ENCODE measurements around the gene SYCN. TPM values are rescaled to one million over a fixed set of nuclear protein-coding genes. Genes with fewer than 3 reads are reported as not detected.

The SYCN gene
- total RNA-seq, 6 experiments from 2014 or later, result not detected

GRCh38 chr19:39173502-39173991 lies 30.5 kb downstream of the SYCN start:
- peaks cover 0 to 19% (median 4%) of the 10 kb centered on the region in 4 donors for H3K36me3 ChIP-seq
- TF ChIP-seq POLR2A (IDR thresholded peaks at IDR 0.05), result no peak
- TF ChIP-seq, protein P1, sequence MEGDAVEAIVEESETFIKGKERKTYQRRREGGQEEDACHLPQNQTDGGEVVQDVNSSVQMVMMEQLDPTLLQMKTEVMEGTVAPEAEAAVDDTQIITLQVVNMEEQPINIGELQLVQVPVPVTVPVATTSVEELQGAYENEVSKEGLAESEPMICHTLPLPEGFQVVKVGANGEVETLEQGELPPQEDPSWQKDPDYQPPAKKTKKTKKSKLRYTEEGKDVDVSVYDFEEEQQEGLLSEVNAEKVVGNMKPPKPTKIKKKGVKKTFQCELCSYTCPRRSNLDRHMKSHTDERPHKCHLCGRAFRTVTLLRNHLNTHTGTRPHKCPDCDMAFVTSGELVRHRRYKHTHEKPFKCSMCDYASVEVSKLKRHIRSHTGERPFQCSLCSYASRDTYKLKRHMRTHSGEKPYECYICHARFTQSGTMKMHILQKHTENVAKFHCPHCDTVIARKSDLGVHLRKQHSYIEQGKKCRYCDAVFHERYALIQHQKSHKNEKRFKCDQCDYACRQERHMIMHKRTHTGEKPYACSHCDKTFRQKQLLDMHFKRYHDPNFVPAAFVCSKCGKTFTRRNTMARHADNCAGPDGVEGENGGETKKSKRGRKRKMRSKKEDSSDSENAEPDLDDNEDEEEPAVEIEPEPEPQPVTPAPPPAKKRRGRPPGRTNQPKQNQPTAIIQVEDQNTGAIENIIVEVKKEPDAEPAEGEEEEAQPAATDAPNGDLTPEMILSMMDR (IDR thresholded peaks at IDR 0.05), result no peak
- H3K9me3 ChIP-seq, result no peaks in the 10 kb centered on the region
- no peaks in the 10 kb centered on the region for H3K4me1 ChIP-seq
- intact Hi-C loops (cut with DNase I), result no loop called here
- H3K27ac ChIP-seq, result no peak overlapping the region
- DNase-seq, result no peak
- H3K27me3 ChIP-seq, result no peaks in the 10 kb centered on the region
- H3K4me3 ChIP-seq, result no peak overlapping the region
- WGBS (ENCODE audit: insufficient coverage, low coverage, low lambda C conversion rate, missing lambda C conversion rate), result 100% methylated on average over 5 of the region's 25 CpGs
- no peak for ATAC-seq

- WGBS (ENCODE audit: insufficient coverage, low coverage, low lambda C conversion rate, missing lambda C conversion rate), result 92% methylated on average over 11 of the region's 45 CpGs
- ATAC-seq (no peak), DNase-seq (no peak)
Observed at GRCh38 chr19:39172700-39173501, 31.2 kb downstream of the SYCN start.

GRCh38 chr19:39171479-39172465 lies 32.3 kb downstream of the SYCN start:
- H3K27ac ChIP-seq, result no peak overlapping the region
- no peak overlapping the region for H3K4me3 ChIP-seq
- no peaks in the 10 kb centered on the region for H3K27me3 ChIP-seq
- no peak for DNase-seq
- intact Hi-C loops (cut with DNase I), result no loop called here
- TF ChIP-seq, protein P1 (IDR thresholded peaks at IDR 0.05), result no peak
- no peak for TF ChIP-seq POLR2A (IDR thresholded peaks at IDR 0.05)
- peaks cover 0 to 3% (median 0%) of the 10 kb centered on the region in 4 donors for H3K4me1 ChIP-seq
- ATAC-seq, result no peak
- no peaks in the 10 kb centered on the region for H3K9me3 ChIP-seq
- 59% methylated on average over 3 of the region's 27 CpGs for WGBS (ENCODE audit: insufficient coverage, low coverage, low lambda C conversion rate, missing lambda C conversion rate)
- peaks cover 0 to 8% (median 0%) of the 10 kb centered on the region in 4 donors for H3K36me3 ChIP-seq

More at GRCh38 chr19:39172700-39173501, 31.2 kb downstream of the SYCN start:
- TF ChIP-seq POLR2A (IDR thresholded peaks at IDR 0.05), result no peak
- TF ChIP-seq, protein P1 (IDR thresholded peaks at IDR 0.05), result no peak
- Histone ChIP-seq H3K4me1 (no peaks in the 10 kb centered on the region), H3K9me3 (no peaks in the 10 kb centered on the region), H3K27ac (no peak overlapping the region), H3K36me3 (peaks cover 0 to 18% (median 3%) of the 10 kb centered on the region in 4 donors), H3K4me3 (no peak overlapping the region), H3K27me3 (no peaks in the 10 kb centered on the region)
- intact Hi-C loops (cut with DNase I), result no loop called here

GRCh38 chr19:39170386-39171231 lies 33.5 kb downstream of the SYCN start:
- WGBS (ENCODE audit: insufficient coverage, low coverage, low lambda C conversion rate, missing lambda C conversion rate), result 68% methylated on average over 3 of the region's 17 CpGs
- H3K27me3 ChIP-seq, result no peaks in the 10 kb centered on the region
- DNase-seq (no peak), ATAC-seq (no peak)
- no peaks in the 10 kb centered on the region for H3K9me3 ChIP-seq
- no peak overlapping the region for H3K27ac ChIP-seq
- H3K4me3 ChIP-seq, result no peak overlapping the region
- TF ChIP-seq, protein P1 (IDR thresholded peaks at IDR 0.05), result no peak
- TF ChIP-seq POLR2A (IDR thresholded peaks at IDR 0.05), result no peak
- intact Hi-C loops (cut with DNase I), result no loop called here
- peaks cover 0 to 15% (median 0%) of the 10 kb centered on the region in 4 donors for H3K4me1 ChIP-seq
- H3K36me3 ChIP-seq, result peaks cover 0 to 3% (median 0%) of the 10 kb centered on the region in 4 donors
